Measurements from ENCODE around the gene DCAF4. TPM values are rescaled to one million over a fixed set of nuclear protein-coding genes. Genes with fewer than 3 reads are reported as not detected.

Gene DCAF4
- total RNA-seq, 1 donor from 2014 or later: 21.1 TPM

- H3K4me3 ChIP-seq: no peak overlapping the region
- peak; percentile 95 for TF ChIP-seq CTCF (IDR thresholded peaks at IDR 0.05)
- H3K27ac ChIP-seq: no peak overlapping the region
- DNase-seq (no peak), ATAC-seq (peak; percentile 96)
- no peaks in the 10 kb centered on the region for H3K9me3 ChIP-seq
- H3K36me3 ChIP-seq: no peaks in the 10 kb centered on the region
- no peaks in the 10 kb centered on the region for H3K27me3 ChIP-seq
- intact Hi-C loops (cut with DNase I): loop anchor here (5.0 kb wide), 1 partner anchor 388 kb away; no protein-coding TSS in a partner anchor
- no peaks in the 10 kb centered on the region for H3K4me1 ChIP-seq
Observed at GRCh38 chr14:72904840-72905561, 21.3 kb upstream of the DCAF4 start.

GRCh38 chr14:72906316-72906715, 19.9 kb upstream of the DCAF4 start:
- Histone ChIP-seq H3K27me3 (no peaks in the 10 kb centered on the region), H3K4me3 (no peak overlapping the region), H3K9me3 (no peaks in the 10 kb centered on the region), H3K36me3 (no peaks in the 10 kb centered on the region), H3K27ac (no peak overlapping the region), H3K4me1 (no peaks in the 10 kb centered on the region)
- no peak for ATAC-seq
- DNase-seq: no peak
- intact Hi-C loops (cut with DNase I): loop anchor here (5.0 kb wide), 1 partner anchor 389 kb away; no protein-coding TSS in a partner anchor
- TF ChIP-seq CTCF (IDR thresholded peaks at IDR 0.05): no peak

- no peaks in the 10 kb centered on the region for H3K36me3 ChIP-seq
- no peaks in the 10 kb centered on the region for H3K27me3 ChIP-seq
- H3K27ac ChIP-seq: no peak overlapping the region
- no peak overlapping the region for H3K4me3 ChIP-seq
- no peak for DNase-seq
- no peaks in the 10 kb centered on the region for H3K9me3 ChIP-seq
- no peak for ATAC-seq
- H3K4me1 ChIP-seq: no peaks in the 10 kb centered on the region
- TF ChIP-seq CTCF (IDR thresholded peaks at IDR 0.05): no peak
- intact Hi-C loops (cut with DNase I): loop anchor here (5.0 kb wide), 1 partner anchor 390 kb away; no protein-coding TSS in a partner anchor
Observed at GRCh38 chr14:72906879-72907278, 19.4 kb upstream of the DCAF4 start.

GRCh38 chr14:72907886-72908285, 18.4 kb upstream of the DCAF4 start:
- no peak for TF ChIP-seq CTCF (IDR thresholded peaks at IDR 0.05)
- H3K9me3 ChIP-seq: no peaks in the 10 kb centered on the region
- H3K36me3 ChIP-seq: no peaks in the 10 kb centered on the region
- no peak overlapping the region for H3K27ac ChIP-seq
- intact Hi-C loops (cut with DNase I): loop anchor here (5.0 kb wide), 1 partner anchor 391 kb away; no protein-coding TSS in a partner anchor
- H3K4me3 ChIP-seq: no peak overlapping the region
- no peaks in the 10 kb centered on the region for H3K4me1 ChIP-seq
- H3K27me3 ChIP-seq: no peaks in the 10 kb centered on the region
- no peak for ATAC-seq
- no peak for DNase-seq

- Histone ChIP-seq H3K27me3 (no peaks in the 10 kb centered on the region), H3K4me1 (no peaks in the 10 kb centered on the region), H3K27ac (no peak overlapping the region), H3K4me3 (no peak overlapping the region), H3K9me3 (no peaks in the 10 kb centered on the region), H3K36me3 (no peaks in the 10 kb centered on the region)
- TF ChIP-seq CTCF (IDR thresholded peaks at IDR 0.05): no peak
- ATAC-seq (peak; percentile 34), DNase-seq (no peak)
- intact Hi-C loops (cut with DNase I): loop anchor here (5.0 kb wide), 1 partner anchor 392 kb away; no protein-coding TSS in a partner anchor
Observed at GRCh38 chr14:72909163-72909562, 17.1 kb upstream of the DCAF4 start.
